HG02938 (cell line): Measurements from ENCODE around the gene PDIA3.
"Not testable (repeated sequence)": the region's sequence is repeated elsewhere in the genome, so short reads cannot be mapped to it uniquely, and the experiment has no call there.

Source experiments
- ATAC-seq: cut with Tn5 transposase; IDR thresholded peaks from one replicate; pipeline ENCODE4 v1.9.1; 2021; ENCODE audit warnings: mild to moderate bottlenecking, moderate library complexity; ENCODE audit not compliant: unreplicated experiment

The PDIA3 gene

GRCh38 chr15:43746245-43746902, at the start of gene PDIA3:
Gene PDIA3, plus strand, starts transcription at chr15:43746438. Its CDS starts 102 bp downstream, at chr15:43746540.
- ATAC-seq: peak; percentile 66

GRCh38 chr15:43702174-43702573, 44.1 kb upstream of the PDIA3 start:
- ATAC-seq: no peak

GRCh38 chr15:43702701-43703424, 43.4 kb upstream of the PDIA3 start:
- no peak for ATAC-seq

- not testable (repeated sequence) for ATAC-seq
Measured at GRCh38 chr15:43710431-43711131, 35.7 kb upstream of the PDIA3 start.

- ATAC-seq: no peak
Measured at GRCh38 chr15:43723151-43723550, 23.1 kb upstream of the PDIA3 start.

- ATAC-seq: not testable (repeated sequence)
Measured at GRCh38 chr15:43726306-43726705, 19.9 kb upstream of the PDIA3 start.

GRCh38 chr15:43728053-43728725, 18.0 kb upstream of the PDIA3 start:
- ATAC-seq: not testable (repeated sequence)

- ATAC-seq: peak; percentile 29
Measured at GRCh38 chr15:43735416-43735815, 10.8 kb upstream of the PDIA3 start.

GRCh38 chr15:43746903-43747309, 668 bp downstream of the PDIA3 start:
- not testable (repeated sequence) for ATAC-seq

GRCh38 chr15:43748376-43748775, 2.1 kb downstream of the PDIA3 start:
- no peak for ATAC-seq

GRCh38 chr15:43749690-43750345, 3.6 kb downstream of the PDIA3 start:
- no peak for ATAC-seq

- no peak for ATAC-seq
Measured at GRCh38 chr15:43751885-43752284, 5.6 kb downstream of the PDIA3 start.

GRCh38 chr15:43762824-43763223, 16.6 kb downstream of the PDIA3 start:
- no peak for ATAC-seq

GRCh38 chr15:43763819-43764446, 17.7 kb downstream of the PDIA3 start:
- ATAC-seq: no peak

GRCh38 chr15:43769584-43770228, 23.5 kb downstream of the PDIA3 start:
- ATAC-seq: no peak

GRCh38 chr15:43771816-43772215, 25.6 kb downstream of the PDIA3 start:
- no peak for ATAC-seq

- no peak for ATAC-seq
Measured at GRCh38 chr15:43772624-43773023, 26.4 kb downstream of the PDIA3 start.

GRCh38 chr15:43774062-43774461, 27.8 kb downstream of the PDIA3 start:
- ATAC-seq: no peak

- ATAC-seq: no peak
Measured at GRCh38 chr15:43775411-43775965, 29.2 kb downstream of the PDIA3 start.
